ENCODE data around the gene DYNLT5.
"Not testable (repeated sequence)": the region's sequence is repeated elsewhere in the genome, so short reads cannot be mapped to it uniquely, and the experiment has no call there.

Gene DYNLT5

DNA sequence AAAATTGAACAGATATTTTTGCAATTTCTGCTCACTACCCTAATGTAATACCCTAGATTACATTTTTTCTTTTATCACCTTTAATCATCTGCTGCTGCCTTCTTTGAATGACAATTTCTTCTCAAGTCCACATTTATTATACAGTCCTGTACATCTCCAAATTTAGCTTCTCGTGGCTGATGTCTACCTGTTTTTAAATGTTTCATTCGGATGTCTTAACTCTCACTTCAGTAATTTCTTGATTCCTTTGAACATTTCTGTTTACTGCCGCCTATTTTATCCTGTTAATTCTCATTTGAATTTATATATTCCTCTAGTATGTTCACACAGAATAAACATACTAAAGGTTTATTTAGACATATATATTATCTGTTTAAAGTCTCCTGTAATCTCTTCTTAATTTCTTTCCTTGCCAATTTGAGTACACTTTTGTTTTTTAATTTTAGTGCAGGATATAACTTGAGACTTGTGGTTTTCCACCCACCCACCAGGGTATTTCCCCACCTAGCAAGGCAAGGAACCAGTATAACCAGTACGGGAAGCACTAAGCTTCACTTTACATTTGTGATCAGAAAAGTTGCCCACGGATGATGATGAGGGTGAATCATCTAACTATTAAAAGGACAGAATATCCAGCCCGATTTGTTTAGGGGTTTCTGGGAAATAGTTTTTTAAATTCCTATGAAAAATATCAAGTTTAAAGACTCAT is 36.1 kb downstream of the DYNLT5 start:
- DNase-seq (ENCODE audit: low spot score) = peak; percentile 67

DNA sequence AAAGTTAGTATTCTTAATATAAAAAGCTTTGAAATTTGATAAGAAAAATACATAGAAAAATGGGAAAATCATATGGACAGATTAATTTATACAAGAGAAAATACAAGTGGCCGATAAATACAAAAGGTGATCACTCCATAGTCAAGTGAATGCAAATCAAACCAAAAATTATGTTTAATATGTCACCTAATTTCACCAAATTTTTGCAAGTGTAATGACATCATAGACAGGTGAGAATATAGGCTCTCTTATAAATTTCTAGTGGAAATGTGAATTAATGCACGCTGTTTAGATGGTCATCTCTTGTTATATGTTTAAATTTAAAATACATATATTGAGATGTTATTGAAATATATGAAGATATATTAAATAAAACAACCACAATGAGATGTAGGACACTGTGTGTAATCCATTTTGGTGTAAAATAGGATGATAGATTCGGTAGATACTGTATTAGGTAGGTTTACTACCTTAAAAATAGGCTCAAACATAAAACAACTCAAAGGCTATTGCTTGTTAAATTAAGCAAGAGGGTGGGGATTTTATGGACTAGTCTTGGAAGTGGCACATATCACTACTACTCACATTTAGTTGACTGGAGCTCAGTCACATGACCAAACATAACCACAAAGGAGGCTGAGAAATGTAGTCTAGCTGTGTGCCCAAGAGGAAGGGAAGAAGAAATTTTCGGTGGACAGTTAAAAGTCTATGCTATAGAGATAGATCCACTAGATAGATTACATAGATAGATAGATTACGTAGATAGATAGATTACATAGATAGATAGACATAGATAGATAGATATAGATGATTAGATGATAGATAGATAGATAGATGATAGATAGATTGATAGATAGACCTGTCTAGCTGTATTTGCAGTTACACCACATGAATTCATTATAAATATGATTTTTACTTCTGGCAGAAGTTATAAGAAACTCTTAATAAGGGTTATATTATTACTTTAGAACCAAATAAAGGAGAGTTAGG is 39.7 kb downstream of the DYNLT5 start:
- DNase-seq (ENCODE audit: low spot score) = no peak

DNA sequence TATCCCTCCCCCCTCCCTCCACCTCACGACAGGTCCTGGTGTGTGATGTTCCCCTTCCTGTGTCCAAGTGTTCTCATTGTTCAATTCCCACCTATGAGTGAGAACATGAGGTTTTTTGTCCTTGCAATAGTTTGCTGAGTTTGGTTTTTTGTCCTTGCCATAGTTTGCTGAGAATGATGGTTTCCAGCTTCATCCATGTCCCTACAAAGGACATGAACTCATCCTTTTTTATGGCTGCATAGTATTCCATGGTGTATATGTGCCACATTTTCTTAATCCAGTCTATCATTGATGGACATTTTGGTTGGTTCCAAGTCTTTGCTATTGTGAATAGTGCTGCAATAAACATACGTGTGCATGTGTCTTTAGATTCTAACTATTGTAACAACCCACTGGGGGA is 43.6 kb downstream of the DYNLT5 start:
- not testable (repeated sequence) for DNase-seq (ENCODE audit: low spot score)

DNA sequence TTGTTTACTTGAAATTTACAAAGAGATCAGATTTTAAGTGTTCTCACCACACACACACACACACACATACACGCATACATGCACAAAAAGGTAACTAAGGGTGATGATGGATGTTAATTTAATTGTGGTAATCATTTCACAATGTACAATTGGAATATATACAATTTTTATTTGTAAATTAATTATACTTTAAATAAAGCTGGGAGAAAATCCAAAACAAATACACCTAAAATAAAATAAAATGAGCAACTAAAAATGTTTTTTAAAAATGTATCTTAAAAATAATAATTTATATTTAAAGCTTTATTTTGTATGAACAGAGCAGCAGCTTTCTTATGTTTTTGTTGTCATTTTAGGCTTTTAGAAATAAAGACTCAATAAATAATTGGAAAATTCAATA is 57.0 kb downstream of the DYNLT5 start:
- no peak for DNase-seq (ENCODE audit: low spot score)

DNA sequence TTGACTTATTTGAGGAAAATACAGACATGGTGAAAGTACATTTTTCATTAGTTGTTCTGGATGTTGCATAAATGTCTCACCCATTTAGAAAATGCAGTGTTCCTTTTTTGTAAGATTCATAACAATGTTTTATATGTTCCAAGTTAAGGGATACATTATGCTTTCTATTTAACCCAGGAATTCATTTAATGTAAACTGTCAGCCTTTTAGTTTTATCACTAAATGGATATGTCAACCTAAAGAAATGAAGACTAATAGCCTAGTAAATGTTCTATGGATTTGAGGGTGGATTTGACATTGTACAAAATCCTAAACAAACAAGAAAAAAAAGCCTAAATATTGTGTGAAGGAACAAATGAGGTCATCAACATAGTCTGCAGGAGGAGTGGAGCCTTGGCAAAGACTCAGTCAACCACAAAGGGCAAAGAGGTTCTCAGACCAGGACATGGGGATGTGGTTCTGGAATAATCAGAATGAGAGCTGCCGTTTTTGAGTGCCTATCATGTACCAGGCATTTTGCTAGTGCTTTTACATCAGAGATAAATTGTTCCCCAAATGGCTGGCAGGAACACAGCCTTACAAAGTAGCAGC is 57.6 kb downstream of the DYNLT5 start:
- no peak for DNase-seq (ENCODE audit: low spot score)

DNA sequence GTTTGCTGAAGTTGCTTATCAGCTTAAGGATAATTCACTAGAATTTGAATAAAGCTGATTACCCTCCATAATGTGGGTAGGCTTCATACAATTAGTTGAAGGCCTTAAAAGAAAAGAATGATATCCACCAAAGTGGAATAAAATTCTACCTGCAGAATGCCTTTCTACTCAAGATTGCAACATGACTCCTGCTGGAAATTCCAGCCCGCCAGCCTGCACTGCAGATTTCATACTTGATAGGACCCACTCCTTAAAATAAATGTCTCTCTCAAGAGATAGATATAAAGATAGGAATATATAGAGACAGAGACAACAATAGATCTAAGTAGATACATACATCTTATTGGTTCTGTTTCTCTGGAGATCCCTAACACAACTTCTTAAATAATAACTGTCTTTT is 72.5 kb downstream of the DYNLT5 start:
- DNase-seq (ENCODE audit: low spot score) = no peak

All from activated CD4-positive, alpha-beta T cell treated with anti-CD3 and anti-CD28 coated beads, Interleukin-2, Interleukin-4, amounts not matched to agents 100 ng/mL and 50 ng/mL, durations not matched to agents 16 hours and 8 hours (primary cell).